NCI-H526 treated with DMSO at 0.1 percent for 48 hours (cell line): ENCODE results near the gene YWHAB.
"Not testable (repeated sequence)": the region's sequence is repeated elsewhere in the genome, so short reads cannot be mapped to it uniquely, and the experiment has no call there.

Source experiments
- DNase-seq: peaks from one replicate; lab custom pipeline; 2025; lab: John Stamatoyannopoulos, UW

Gene YWHAB

GRCh38 chr20:44869471-44869870 lies 16.0 kb upstream of the YWHAB start:
- DNase-seq, result no peak

GRCh38 chr20:44882360-44882759 lies 3.1 kb upstream of the YWHAB start:
- not testable (repeated sequence) for DNase-seq

- DNase-seq, result no peak
Measured at GRCh38 chr20:44883214-44883902, 2.1 kb upstream of the YWHAB start.

GRCh38 chr20:44884907-44885391 lies 556 bp upstream of the YWHAB start:
- DNase-seq, result no peak

- DNase-seq, result no peak
Measured at GRCh38 chr20:44886266-44886651, 754 bp downstream of the YWHAB start.

- no peak for DNase-seq
Measured at GRCh38 chr20:44886828-44887227, 1.3 kb downstream of the YWHAB start.

GRCh38 chr20:44887466-44887865 lies 2.0 kb downstream of the YWHAB start:
- no peak for DNase-seq

- DNase-seq, result peak; percentile 14
Measured at GRCh38 chr20:44888226-44889103, 3.0 kb downstream of the YWHAB start.

- DNase-seq, result no peak
Measured at GRCh38 chr20:44891826-44892225, 6.3 kb downstream of the YWHAB start.

- no peak for DNase-seq
Measured at GRCh38 chr20:44894959-44895358, 9.5 kb downstream of the YWHAB start.

GRCh38 chr20:44896583-44896982 lies 11.1 kb downstream of the YWHAB start:
- no peak for DNase-seq

- DNase-seq, result no peak
Measured at GRCh38 chr20:44897133-44897532, 11.6 kb downstream of the YWHAB start.

- no peak for DNase-seq
Measured at GRCh38 chr20:44900231-44900854, 14.8 kb downstream of the YWHAB start.

- DNase-seq, result no peak
Measured at GRCh38 chr20:44901974-44902373, 16.5 kb downstream of the YWHAB start.

- DNase-seq, result no peak
Measured at GRCh38 chr20:44904377-44904776, 18.9 kb downstream of the YWHAB start.

GRCh38 chr20:44908987-44909871 lies 23.7 kb downstream of the YWHAB start:
- no peak for DNase-seq

- peak; percentile 55 for DNase-seq
Measured at GRCh38 chr20:44909872-44910689, 24.6 kb downstream of the YWHAB start, which contains the start of gene PABPC1L. TSS of gene PABPC1L (plus strand) at chr20:44910060. CDS start at chr20:44910144, 84 bp downstream.

- DNase-seq, result no peak
Measured at GRCh38 chr20:44910690-44911262, 25.3 kb downstream of the YWHAB start.

- DNase-seq, result no peak
Measured at GRCh38 chr20:44911264-44911921, 25.9 kb downstream of the YWHAB start.

GRCh38 chr20:44912189-44912588 lies 26.7 kb downstream of the YWHAB start:
- DNase-seq, result no peak
